ENCODE measurements around the gene FOXN1. TPM values are rescaled to one million over a fixed set of nuclear protein-coding genes. Genes with fewer than 3 reads are reported as not detected.

The FOXN1 gene
- total and polyA plus RNA-seq, 2 experiments from 2014 or later, result 0.87 TPM; not detected in 1

GRCh38 chr17:28488533-28489276, 17.4 kb upstream of the FOXN1 start:
- no peak overlapping the region for H3K4me3 ChIP-seq
- no peaks in the 10 kb centered on the region for H3K27me3 ChIP-seq
- no peaks in the 10 kb centered on the region for H3K9me2 ChIP-seq (replicated peaks; ENCODE audit: insufficient read depth)
- H3K79me2 ChIP-seq, result no peaks in the 10 kb centered on the region
- DNase-seq (ENCODE audit: low spot score), result no peak
- peak overlapping the region; percentile 40 for H3K4me2 ChIP-seq
- H4K20me1 ChIP-seq (ENCODE audit: insufficient read depth, poor library complexity, severe bottlenecking), result no peaks in the 10 kb centered on the region
- 77% methylated on average over 7 of the region's 7 CpGs for WGBS (ENCODE audit: low lambda C conversion rate, missing lambda C conversion rate)
- no peaks in the 10 kb centered on the region for H3K36me3 ChIP-seq (replicated peaks; ENCODE audit: insufficient read depth, low read depth)
- TF ChIP-seq EZH2 (IDR thresholded peaks at IDR 0.05; ENCODE audit: borderline replicate concordance), result no peak
- no peak for TF ChIP-seq CTCF (IDR thresholded peaks at IDR 0.05; ENCODE audit: poor library complexity)
- TF ChIP-seq EZH2phosphoT487 (IDR thresholded peaks at IDR 0.05; ENCODE audit: low read depth, severe bottlenecking, unreplicated experiment), result no peak
- H3K9me3 ChIP-seq (ENCODE audit: low read depth), result no peaks in the 10 kb centered on the region
- H3K4me1 ChIP-seq (ENCODE audit: insufficient read depth), result peaks cover 21% of the 10 kb centered on the region
- H3K27ac ChIP-seq, result peak overlapping the region; percentile 41
- H2AFZ ChIP-seq, result no peak overlapping the region

- no peak overlapping the region for H3K4me3 ChIP-seq
- H3K9me3 ChIP-seq (ENCODE audit: low read depth), result no peaks in the 10 kb centered on the region
- no peak overlapping the region for H2AFZ ChIP-seq
- TF ChIP-seq CTCF (IDR thresholded peaks at IDR 0.05; ENCODE audit: poor library complexity), result no peak
- no peak for TF ChIP-seq EZH2phosphoT487 (IDR thresholded peaks at IDR 0.05; ENCODE audit: low read depth, severe bottlenecking, unreplicated experiment)
- TF ChIP-seq EZH2 (IDR thresholded peaks at IDR 0.05; ENCODE audit: borderline replicate concordance), result no peak
- H3K79me2 ChIP-seq, result no peaks in the 10 kb centered on the region
- H3K4me1 ChIP-seq (ENCODE audit: insufficient read depth), result peaks cover 21% of the 10 kb centered on the region
- no peak for DNase-seq (ENCODE audit: low spot score)
- H3K36me3 ChIP-seq (replicated peaks; ENCODE audit: insufficient read depth, low read depth), result no peaks in the 10 kb centered on the region
- no peak overlapping the region for H3K27ac ChIP-seq
- WGBS (ENCODE audit: low lambda C conversion rate, missing lambda C conversion rate), result 87% methylated on average over 11 of the region's 11 CpGs
- H3K27me3 ChIP-seq, result no peaks in the 10 kb centered on the region
- H4K20me1 ChIP-seq (ENCODE audit: insufficient read depth, poor library complexity, severe bottlenecking), result no peaks in the 10 kb centered on the region
- H3K9me2 ChIP-seq (replicated peaks; ENCODE audit: insufficient read depth), result no peaks in the 10 kb centered on the region
- no peak overlapping the region for H3K4me2 ChIP-seq
Observed at GRCh38 chr17:28491286-28491685, 14.9 kb upstream of the FOXN1 start.

- no peak overlapping the region for H2AFZ ChIP-seq
- H3K27me3 ChIP-seq, result no peaks in the 10 kb centered on the region
- no peak overlapping the region for H3K4me3 ChIP-seq
- H3K4me1 ChIP-seq (ENCODE audit: insufficient read depth), result peaks cover 20% of the 10 kb centered on the region
- no peaks in the 10 kb centered on the region for H3K9me2 ChIP-seq (replicated peaks; ENCODE audit: insufficient read depth)
- TF ChIP-seq EZH2 (IDR thresholded peaks at IDR 0.05; ENCODE audit: borderline replicate concordance) (no peak), CTCF (IDR thresholded peaks at IDR 0.05; ENCODE audit: poor library complexity) (no peak), EZH2phosphoT487 (IDR thresholded peaks at IDR 0.05; ENCODE audit: low read depth, severe bottlenecking, unreplicated experiment) (no peak)
- no peaks in the 10 kb centered on the region for H3K9me3 ChIP-seq (ENCODE audit: low read depth)
- 90% methylated on average over 3 of the region's 3 CpGs for WGBS (ENCODE audit: low lambda C conversion rate, missing lambda C conversion rate)
- H3K4me2 ChIP-seq, result no peak overlapping the region
- H3K36me3 ChIP-seq (replicated peaks; ENCODE audit: insufficient read depth, low read depth), result no peaks in the 10 kb centered on the region
- no peak for DNase-seq (ENCODE audit: low spot score)
- H3K27ac ChIP-seq, result no peak overlapping the region
- H3K79me2 ChIP-seq, result no peaks in the 10 kb centered on the region
- no peaks in the 10 kb centered on the region for H4K20me1 ChIP-seq (ENCODE audit: insufficient read depth, poor library complexity, severe bottlenecking)
Observed at GRCh38 chr17:28491860-28492259, 14.3 kb upstream of the FOXN1 start.
